Hematopoietic multipotent progenitor cell treated with erythropoietin and hydrocortisone succinate and interleukin-3 and kit ligand, for 4 days (in vitro differentiated cells): ENCODE data around the gene LIMCH1.
"Not testable (repeated sequence)": the region's sequence is repeated elsewhere in the genome, so short reads cannot be mapped to it uniquely, and the experiment has no call there.

ENCODE experiments used
- DNase-seq: peaks from one replicate; pipeline ENCODE4 v3.0.0-alpha.2; 2015

The LIMCH1 gene, protein sequence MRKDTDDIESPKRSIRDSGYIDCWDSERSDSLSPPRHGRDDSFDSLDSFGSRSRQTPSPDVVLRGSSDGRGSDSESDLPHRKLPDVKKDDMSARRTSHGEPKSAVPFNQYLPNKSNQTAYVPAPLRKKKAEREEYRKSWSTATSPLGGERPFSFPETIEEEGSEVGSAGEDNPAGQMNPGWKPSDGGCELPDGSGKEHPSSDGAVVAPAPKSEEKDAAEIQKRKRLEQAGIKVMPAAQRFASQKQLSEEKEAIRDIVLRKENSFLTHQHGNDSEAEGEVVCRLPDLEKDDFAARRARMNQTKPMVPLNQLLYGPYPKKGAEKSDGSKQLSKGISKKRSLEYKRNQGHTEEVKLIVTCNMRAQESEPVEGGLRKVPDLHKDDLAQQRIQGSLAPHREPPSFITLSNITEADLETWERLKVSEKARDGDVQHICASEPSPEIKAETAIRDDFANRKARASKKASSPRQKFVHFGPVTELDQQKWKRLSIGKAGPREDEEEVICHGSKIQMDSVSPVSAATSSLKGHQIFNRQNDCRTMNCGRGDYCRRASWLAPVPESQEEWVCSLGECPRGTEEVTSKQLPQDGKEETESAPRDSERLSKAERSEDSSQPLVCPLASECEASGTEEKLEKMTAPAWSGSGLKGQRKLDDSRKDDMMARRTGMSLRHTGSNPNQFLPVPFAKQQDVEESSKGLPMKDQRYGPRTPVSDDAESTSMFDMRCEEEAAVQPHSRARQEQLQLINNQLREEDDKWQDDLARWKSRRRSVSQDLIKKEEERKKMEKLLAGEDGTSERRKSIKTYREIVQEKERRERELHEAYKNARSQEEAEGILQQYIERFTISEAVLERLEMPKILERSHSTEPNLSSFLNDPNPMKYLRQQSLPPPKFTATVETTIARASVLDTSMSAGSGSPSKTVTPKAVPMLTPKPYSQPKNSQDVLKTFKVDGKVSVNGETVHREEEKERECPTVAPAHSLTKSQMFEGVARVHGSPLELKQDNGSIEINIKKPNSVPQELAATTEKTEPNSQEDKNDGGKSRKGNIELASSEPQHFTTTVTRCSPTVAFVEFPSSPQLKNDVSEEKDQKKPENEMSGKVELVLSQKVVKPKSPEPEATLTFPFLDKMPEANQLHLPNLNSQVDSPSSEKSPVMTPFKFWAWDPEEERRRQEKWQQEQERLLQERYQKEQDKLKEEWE (N-terminal part only)

DNA sequence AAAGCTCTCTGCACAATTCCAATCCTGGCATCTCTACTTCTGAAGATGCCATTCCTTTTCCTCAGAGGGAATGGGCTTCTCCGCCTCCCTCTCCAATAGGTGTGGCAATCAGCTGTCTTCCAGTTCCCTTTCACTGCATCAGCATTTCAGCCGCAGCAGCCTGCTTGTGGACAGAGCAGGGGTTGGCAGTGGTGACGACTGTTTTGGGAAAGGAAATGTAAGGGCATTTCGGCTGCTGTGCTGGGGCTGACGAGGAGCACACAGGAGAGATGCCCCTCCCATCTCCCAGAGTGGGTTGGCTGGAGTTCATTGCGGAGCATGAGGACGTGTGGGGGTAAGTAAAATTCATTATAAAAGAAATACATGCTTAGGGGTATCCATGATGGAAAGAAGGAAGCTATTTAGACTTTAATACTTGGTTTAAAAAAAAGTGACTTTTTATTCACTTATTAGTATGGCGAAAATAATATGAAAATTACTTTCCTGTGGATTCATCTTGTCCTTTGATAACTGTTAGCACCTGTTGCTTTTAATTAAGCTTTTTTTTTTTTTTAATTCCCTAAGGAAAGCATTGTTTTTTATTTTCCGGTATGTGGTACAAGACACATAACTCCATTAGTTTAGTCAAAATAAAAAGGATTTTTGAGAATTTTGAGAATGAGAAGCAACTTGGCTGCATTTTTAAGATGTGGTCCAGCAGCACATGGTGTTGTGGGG lies at the start of gene LIMCH1:
TSS of gene LIMCH1 (plus strand) at position 141 of the 717 bp plus-strand sequence. CDS start 67,839 bp downstream, outside the sequence.
- DNase-seq, result peak; percentile 29

DNA sequence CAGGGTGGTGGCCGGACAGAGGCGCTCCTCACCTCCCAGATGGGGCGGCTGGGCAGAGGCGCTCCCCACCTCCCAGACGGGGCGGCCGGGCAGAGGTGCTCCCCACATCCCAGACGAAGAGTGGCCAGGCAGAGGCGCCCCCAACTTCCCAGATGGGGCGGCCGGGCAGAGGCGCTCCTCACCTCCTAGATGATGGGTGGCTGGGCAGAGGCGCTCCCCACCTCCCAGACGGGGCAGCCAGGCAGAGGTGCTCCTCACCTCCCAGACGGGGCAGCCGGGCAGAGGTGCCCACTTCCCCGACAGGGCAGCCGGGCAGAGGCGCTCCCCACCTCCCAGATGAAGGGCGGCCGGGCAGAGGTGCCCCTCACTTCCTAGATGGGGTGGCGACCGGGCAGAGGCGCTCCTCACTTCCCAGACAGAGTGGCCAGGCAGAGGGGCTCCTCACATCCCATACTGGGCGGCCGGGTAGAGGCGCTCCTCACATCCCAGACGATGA lies 46.8 kb upstream of the LIMCH1 start:
- not testable (repeated sequence) for DNase-seq

DNA sequence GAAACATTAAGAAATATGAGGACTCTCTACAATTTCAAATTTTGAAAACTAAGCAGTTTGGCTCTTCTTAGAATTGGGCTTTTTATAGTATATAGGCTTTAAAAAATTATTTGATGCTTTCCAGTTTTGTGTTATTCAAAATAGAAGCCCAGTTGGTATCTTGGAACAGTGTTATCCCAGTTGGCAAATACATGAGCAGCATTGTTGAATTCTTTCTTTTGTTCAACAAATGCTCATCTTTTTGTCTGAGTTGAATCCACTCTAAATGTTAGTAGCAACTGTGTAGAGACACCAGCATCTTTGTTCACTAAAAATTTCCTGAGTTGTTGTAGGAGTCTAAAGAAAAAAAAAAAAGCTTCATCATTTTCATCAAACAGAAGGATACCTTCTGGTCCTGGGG lies 41.0 kb upstream of the LIMCH1 start:
- no peak for DNase-seq

DNA sequence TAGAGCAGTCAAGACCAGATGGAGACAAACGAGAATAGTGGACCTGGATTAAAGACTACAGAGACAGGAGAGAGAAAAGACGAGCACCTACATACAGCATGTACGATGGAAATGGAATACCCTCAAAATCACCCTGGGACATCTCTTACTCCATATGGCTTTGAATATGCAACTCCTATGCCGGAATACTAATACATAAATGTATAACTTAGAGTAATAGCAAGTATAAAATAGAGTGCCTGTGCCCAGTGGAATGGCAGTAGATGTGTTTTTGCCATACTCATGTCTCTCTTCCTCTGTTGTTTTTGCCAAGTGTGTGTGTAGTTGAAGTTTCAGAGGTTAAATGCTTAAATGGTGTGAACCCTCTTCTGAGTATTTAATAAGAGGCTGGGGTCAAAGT lies 39.8 kb upstream of the LIMCH1 start:
- no peak for DNase-seq

DNA sequence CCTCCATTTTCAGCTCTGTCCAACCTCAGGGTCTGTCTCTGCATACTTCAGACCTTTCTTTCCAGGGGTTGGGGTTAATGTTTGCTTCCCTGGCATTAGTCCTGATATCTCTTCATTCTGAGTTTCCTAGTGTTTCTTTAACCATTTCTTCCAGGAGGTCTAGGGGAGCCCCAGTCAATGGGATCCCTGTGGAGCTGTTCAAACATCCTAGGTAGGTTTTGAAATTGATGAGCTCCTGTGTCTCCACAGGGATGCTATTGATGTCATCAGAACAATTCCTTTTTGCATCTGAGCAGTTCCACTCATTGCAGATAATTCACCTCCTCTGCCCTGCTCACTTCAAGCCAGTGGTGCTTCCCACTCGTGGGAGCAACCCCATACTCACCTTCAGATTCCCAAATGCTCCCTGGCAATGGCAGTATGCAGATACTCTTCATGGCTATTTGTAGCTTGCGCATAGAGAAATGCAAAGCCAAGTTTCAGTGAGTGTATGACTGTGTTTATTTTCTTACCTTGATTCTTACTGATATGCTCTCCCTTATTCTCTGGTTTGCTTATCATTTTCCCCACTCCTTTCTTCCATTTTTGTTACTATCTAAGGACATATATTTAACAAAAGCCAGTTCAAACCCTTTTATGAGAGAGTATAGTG lies 33.7 kb upstream of the LIMCH1 start:
- no peak for DNase-seq

DNA sequence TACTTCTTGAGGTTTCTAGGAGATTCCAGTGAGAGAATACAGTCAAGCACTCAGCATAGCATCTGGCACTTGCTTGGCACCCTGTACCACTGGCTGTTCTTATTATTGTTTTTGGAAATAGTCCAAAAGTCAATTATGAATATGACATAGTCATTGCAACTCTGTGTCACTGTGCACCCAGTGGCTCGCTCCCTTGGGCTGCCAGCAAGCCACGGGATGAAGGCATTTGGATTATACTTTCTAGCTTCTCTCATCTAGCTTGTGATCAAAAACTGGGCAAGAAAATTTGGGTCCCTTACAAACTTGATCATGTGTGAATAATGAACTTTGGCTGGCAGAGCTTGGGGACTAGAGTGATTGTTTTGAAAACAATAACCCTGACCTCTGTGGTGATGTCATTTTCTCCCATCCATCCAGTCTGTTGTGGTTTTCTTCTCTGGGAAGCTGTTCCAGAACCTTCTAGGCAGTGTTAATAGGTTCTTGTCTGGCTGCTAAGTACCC lies 32.7 kb upstream of the LIMCH1 start:
- DNase-seq, result no peak

DNA sequence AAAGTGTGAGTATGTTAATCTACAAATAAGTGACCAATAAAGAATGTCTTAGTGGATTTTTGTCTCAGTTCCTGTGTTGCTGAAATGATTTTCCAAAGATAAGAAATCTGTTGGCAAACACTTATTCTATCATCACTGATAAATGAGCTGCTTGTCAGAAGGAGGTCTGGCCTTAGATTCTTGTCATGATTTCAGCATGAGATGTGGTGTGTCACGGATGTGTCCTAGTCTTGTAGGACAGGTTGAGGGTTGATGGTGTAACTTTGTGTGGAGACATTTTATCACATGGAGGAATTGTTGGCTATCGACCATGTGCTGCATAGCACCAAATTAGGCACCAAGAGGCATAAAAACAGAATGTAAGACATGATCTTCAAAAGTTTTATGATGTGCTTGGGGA lies 31.8 kb upstream of the LIMCH1 start:
- DNase-seq, result peak; percentile 46

DNA sequence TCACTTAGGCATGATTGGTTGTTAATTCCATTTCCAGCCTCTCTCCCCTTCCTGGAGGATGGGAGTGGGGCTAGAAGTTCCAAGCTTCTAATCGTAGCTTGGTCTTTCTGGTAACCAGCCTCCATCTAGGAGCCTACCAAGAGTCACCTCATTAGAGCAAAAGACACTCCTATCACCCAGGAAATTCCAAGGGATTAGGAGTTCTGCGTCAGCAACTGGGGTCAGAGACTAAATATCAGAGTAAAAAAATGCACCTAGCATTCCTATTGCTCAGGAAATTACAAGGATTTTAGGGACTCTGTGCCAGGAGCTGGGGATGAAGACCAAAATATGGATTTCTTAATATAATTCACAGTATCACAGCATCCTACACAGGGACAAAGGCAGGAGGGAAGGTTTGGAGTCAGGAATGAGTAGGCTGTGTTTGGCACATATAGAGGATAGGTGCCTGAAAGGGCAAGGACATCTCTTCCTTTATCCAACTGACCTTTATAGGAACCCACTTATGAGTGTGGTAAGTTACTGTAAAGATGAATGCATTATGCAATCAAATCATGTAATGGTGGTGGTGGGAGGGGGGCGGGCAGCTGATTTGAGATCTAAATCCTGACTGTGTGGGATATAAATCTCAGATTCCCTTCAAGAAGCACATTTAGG lies 30.5 kb upstream of the LIMCH1 start:
- DNase-seq, result no peak

DNA sequence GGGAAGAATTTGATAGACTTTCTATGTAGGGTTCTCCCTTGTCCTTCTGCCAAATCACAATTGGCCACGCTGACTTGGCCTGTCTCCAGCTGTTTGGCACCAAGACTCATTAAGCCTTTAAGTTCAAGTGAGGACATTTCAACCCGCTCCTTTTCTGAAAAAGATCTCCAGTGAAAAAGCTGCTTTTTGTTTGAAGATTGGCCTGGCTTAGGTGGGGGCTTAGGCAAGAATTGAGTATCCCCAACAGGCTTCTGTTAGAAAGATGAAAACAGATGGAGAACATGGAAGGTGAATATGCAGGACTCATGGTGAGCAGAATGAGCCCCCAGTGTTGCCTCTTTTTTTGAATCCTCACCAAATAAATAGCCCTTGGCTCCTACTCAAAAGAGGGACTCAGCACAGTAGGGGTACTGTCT lies 28.5 kb upstream of the LIMCH1 start:
- DNase-seq, result no peak

DNA sequence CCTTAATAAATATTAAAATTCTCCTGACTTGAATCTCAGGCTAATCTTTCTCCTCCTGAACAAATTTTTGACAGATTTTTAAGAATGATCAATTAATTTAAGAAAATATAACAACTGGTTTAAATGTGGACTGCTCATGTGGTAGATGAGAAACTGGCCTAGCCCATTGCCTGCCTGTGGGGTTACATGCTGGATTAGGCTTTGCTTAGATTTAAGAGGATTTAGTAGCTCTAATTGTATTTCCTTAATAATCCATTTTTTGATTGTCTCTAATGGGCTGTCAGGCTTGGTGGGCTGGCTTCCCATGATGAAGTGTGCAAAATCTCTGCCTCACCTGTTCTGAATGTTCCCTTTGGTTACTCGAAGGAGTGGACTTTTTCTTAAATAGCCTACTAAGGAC lies 27.8 kb upstream of the LIMCH1 start:
- no peak for DNase-seq

DNA sequence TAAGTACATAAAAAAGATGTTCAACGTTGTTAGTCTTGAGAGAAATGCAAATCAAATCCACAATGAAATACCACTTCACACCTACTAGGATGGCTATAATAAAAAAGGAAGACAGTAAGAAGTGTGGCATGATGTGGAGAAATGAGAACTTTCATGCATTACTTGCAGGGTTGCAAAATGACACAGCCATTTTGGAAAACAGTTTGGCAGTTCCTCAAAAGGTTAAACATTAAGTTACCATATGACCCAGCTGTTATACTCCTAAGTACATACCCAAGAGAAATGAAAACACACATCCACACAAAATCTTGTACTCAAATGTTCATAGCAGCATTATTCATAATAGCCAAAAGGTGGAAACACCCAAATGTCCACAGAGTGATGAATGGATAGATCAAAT lies 25.8 kb upstream of the LIMCH1 start:
- peak; percentile 50 for DNase-seq

DNA sequence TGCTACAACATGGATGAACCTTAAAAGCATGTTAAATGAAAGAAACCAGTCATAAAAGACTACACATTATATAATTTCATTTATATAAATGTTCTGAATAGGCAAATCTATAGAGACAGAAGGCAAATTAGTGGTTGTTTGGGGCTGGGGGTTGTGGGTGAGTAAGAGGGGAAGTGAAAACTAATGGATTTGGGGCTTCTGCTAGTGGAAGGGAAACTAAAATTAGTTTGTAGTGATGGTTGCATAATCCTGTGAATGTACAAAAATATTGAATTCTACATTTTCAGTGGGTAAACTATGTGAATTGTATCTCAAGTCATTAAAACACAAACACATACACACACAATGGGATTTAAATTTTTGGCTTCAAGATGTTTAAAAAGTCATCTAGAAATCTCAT lies 25.4 kb upstream of the LIMCH1 start:
- DNase-seq, result peak; percentile 10

DNA sequence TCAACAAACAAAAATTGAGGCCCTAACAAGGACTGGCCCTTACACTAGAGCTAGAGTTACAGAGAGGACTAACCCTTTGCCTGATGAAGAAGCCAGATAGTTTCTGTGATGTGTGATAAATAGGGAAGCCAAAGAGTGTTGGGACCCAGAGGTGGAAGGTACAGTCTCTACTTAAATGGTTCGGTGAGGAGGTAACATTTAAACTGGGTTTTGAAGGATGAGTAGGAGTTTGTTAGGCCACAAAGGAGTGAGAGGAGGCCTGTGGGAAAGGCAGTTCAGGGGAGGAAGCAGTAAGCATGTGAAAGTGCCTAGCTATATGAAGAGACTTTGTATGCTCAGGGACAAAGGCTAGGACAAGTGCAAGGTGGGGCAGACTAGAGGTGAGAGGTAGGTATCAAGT lies 23.8 kb upstream of the LIMCH1 start:
- DNase-seq, result no peak

DNA sequence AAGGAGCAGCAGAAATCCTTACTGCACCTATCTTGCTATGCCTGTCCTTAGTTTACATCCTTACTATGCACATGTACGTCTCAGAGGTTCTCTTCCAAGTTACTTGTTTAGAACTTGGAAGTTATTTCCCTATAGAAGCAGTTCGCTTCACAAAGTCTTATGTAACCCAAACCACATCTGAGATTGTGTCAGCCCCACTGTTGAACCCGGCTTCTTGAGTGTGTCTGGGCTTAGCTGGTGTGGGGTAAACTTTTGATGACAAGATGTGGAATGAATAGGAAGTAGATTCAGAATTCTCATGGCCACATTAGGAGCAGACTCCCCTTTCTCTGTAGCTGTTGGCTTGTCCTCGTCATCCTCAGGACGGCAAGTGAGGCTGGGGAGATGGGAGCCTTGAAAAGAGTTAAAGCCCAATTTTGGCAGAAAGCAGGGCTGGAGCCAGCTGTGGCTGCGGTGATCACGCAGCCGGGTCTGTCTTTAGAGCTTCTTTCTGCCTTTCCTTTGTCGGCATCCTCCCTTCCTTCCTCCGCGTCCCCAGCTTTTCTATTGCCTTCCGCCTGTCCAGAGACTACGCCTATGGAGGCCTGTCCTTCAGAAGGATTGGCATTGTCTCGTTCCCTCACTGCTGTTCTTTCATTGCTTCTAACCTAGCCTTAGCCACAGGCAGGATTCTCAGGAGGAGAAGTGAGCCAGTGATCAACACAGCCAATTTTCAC lies 23.0 kb upstream of the LIMCH1 start:
- peak; percentile 43 for DNase-seq

DNA sequence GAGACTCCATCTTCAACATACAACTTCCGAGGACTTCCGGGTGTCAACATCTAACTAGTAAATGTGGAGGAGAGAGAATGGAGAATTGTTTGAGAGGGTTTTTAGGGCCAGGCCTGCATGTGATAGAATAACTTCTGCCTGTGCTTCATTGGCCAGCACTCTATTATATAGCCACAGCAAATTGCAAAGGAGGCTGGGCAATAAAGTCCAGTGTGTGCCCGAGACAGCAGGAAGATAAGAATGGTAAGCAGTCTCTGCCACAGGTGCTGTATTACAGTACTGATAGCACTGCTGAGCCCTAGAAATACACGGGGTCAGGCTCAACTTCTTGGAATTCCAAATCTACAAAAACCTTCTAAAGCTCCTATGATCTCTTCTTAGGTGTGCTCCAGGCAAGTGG lies 20.8 kb upstream of the LIMCH1 start:
- DNase-seq, result no peak

DNA sequence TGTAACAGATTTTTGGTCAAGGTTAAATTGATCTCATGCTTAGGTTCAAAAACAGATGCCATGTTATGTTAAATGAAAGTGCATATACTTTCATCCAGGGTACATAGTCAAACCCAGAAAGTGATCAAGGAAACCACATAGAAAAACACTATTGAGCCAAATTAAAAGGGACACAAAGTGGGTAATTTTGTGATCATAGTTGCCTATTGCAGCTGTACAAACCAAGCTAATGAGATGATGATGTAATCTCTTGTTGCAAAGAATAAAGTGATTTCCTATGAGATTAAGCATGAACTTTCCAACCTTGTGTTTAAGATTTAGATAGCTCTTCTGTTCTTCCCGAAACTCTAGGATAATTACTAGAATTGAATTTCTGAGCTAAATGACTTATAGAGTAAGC lies 20.2 kb upstream of the LIMCH1 start:
- DNase-seq, result no peak

DNA sequence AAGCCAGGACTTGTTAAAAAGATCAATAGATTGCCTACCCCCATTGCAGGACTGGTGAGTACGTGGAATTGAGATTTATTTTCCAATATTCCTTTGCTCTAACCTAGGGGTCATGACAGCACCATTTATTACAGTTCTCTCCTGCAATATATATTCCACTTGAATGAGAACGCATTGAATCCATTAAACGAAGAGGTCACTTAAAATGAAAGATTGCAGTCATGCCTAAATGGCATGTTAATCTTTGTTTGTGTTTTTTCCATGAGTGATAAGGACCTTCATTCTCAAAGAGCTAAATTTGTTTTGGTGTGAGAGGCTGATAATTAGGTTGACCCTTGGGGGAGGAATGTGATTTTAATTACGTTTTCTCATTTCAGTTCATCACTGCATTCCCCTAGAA lies 13.5 kb upstream of the LIMCH1 start:
- DNase-seq, result no peak

DNA sequence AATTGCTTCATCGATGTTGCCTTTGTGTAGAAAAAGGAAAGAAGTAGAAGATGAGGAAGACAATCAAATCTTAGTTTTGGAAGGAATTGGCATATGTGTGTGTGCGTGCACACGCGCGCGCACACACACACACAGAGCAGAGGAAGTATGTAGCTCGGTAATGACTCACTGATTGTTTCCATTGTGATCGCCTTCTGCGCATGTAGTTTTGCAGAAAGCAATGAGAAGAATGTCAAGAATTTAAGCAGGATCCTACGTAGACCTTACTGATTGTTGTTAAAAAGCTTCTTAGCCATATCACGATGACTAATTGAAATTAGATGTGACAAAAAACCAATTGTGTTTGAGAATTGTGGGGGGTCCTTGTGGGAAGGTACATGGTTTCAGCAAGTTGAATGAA lies 12.8 kb upstream of the LIMCH1 start:
- DNase-seq, result no peak

DNA sequence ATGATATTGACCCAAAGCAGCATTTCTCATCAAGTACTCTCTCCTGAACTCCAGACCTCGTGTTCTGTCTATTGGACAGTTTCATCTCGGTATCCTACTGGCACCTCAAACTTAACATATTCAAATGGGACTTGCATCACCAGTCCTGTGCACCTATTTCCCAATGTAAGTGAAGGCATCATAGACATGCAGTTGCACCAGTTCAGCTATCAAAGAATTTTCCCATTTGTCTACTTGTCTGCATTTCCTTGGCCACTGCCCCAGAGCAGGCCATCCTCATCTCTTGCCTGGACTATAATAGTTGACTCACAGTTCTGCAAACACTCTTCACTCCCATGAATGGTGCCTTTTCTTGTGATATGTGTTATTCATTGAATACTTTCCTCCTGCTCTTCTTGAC lies 11.3 kb upstream of the LIMCH1 start:
- no peak for DNase-seq

DNA sequence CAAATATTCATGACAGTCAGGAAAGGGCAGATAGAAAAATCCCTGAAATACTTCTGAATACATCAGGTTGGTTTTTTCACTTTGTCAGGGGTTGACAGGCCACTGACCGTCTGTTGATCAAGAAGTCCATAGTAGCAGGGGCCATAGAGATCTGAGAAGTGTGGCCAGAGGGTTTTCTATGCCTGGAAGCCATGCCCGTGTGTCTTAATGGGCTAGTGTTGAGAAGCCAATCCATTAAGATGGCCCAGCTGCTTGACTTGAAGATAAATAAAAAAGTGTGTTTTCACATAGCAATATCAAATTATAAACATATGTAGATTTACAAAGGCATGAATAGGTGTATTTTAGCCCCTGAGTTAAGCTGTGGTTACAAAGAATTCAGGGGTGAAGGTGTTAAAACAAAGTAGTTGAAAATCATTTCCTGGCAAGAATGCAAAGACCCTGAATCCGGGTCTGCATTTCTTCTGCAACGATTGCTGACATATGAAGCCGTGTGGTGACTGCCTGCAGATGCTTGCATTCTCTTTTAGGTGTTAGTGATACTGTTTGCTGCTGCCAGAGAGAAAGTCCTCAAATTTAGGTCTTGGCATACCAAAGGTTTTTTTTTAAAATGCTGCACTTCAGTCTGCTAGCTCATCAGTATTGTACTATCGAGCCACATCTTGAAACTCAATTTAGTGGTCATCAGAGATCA lies 9.3 kb upstream of the LIMCH1 start:
- no peak for DNase-seq
